BLaER1 treated with 17β-estradiol and CSF1 and Interleukin-3, amounts not matched to agents 10 nM and 100 nM (cell line): ENCODE data around the gene COL7A1.
A peak's percentile ranks its signal among the peaks of the same experiment; 100 is the strongest.

Experiments used
- H3K27ac ChIP-seq, 11 experiments: shearing (Covaris generic); formaldehyde crosslinking; 2 replicates each; pipeline ENCODE4 v1.8.1; 2022
- H3K27me3 ChIP-seq, 11 experiments: shearing (Covaris generic); formaldehyde crosslinking; 2 replicates each; pipeline ENCODE4 v1.8.1; 2022
- H3K36me3 ChIP-seq, 11 experiments: shearing (Covaris generic); formaldehyde crosslinking; 2 replicates each; pipeline ENCODE4 v1.8.1; 2022
- H3K4me1 ChIP-seq, 10 experiments: shearing (Covaris generic); formaldehyde crosslinking; 2 replicates each; pipeline ENCODE4 v1.8.1; 2022
- H3K4me2 ChIP-seq, 11 experiments: shearing (Covaris generic); formaldehyde crosslinking; 2 replicates each; pipeline ENCODE4 v1.8.1; 2022
- H3K4me3 ChIP-seq, 10 experiments: shearing (Covaris generic); formaldehyde crosslinking; 2 replicates each; pipeline ENCODE4 v1.8.1; 2022
- H3K9ac ChIP-seq, 11 experiments: shearing (Covaris generic); formaldehyde crosslinking; 2 replicates each; pipeline ENCODE4 v1.8.1; 2022
- H3K9me3 ChIP-seq, 11 experiments: shearing (Covaris generic); formaldehyde crosslinking; replicated peaks in 1 of 11; 2 replicates each; pipeline ENCODE4 v1.8.1; 2022
- H4K20me1 ChIP-seq, 11 experiments: shearing (Covaris generic); formaldehyde crosslinking; 2 replicates each; pipeline ENCODE4 v1.8.1; 2022
- Cebpa-rat ChIP-seq, 11 experiments: shearing (Covaris generic); IDR thresholded peaks; 2 replicates each; pipeline ENCODE4 v1.8.1; 2022

COL7A1 gene

GRCh38 chr3:48609088-48610005, 14.2 kb upstream of the COL7A1 start, which contains the start of gene UQCRC1:
UQCRC1 (minus strand) TSS chr3:48609646; CDS start chr3:48609620, 26 bp downstream.
- Histone ChIP-seq H3K4me1 (peaks cover 29 to 49% (median 33%) of the 10 kb centered on the region in 10 experiments), H3K27me3 (no peaks in the 10 kb centered on the region), H4K20me1 (peaks cover 4 to 23% (median 17%) of the 10 kb centered on the region in 11 experiments; a peak in 16 of 22 replicates), H3K4me2 (peak within 1 kb of the TSS; percentile 83 to 95 (median 93)), H3K4me3 (peak within 1 kb of the TSS; percentile 76 to 99 (median 94)), H3K9ac (peak within 1 kb of the TSS; percentile 90 to 98 (median 95)), H3K36me3 (peaks cover 33 to 40% (median 38%) of the 10 kb centered on the region in 11 experiments), H3K27ac (peak within 1 kb of the TSS; percentile 87 to 95 (median 89)), H3K9me3 (peaks cover 0 to 2% (median 0%) of the 10 kb centered on the region in 11 experiments; a peak in 2 of 22 replicates)
- TF ChIP-seq Cebpa-rat (IDR thresholded peaks at IDR 0.05) = no peak

GRCh38 chr3:48607519-48607918, 12.4 kb upstream of the COL7A1 start:
- Histone ChIP-seq H3K4me1 (peaks cover 20 to 32% (median 25%) of the 10 kb centered on the region in 10 experiments), H3K4me3 (peak overlapping the region in 2 of 10 experiments; percentile 93 to 98; a peak in 3 of 20 replicates), H3K27ac (no peak overlapping the region), H3K4me2 (peak overlapping the region; percentile 83 to 95 (median 93); a peak in 15 of 22 replicates), H3K9me3 (no peaks in the 10 kb centered on the region), H4K20me1 (peaks cover 4 to 38% (median 34%) of the 10 kb centered on the region in 11 experiments; a peak in 18 of 22 replicates), H3K9ac (peak overlapping the region in 1 of 11 experiments; percentile 95; a peak in 1 of 22 replicates), H3K27me3 (no peaks in the 10 kb centered on the region), H3K36me3 (peaks cover 51 to 59% (median 56%) of the 10 kb centered on the region in 11 experiments)
- TF ChIP-seq Cebpa-rat (IDR thresholded peaks at IDR 0.05) = no peak

- Histone ChIP-seq H3K36me3 (peaks cover 91 to 100% (median 95%) of the 10 kb centered on the region in 11 experiments), H3K4me3 (no peak overlapping the region), H3K9ac (no peak overlapping the region), H3K9me3 (no peaks in the 10 kb centered on the region), H4K20me1 (peaks cover 31 to 95% (median 88%) of the 10 kb centered on the region in 11 experiments; a peak in 21 of 22 replicates), H3K27ac (no peak overlapping the region), H3K4me1 (peaks cover 24 to 33% (median 28%) of the 10 kb centered on the region in 10 experiments), H3K27me3 (peaks cover 0 to 7% (median 3%) of the 10 kb centered on the region in 11 experiments; a peak in 16 of 22 replicates), H3K4me2 (no peak overlapping the region)
- TF ChIP-seq Cebpa-rat (IDR thresholded peaks at IDR 0.05) = no peak
Measured at GRCh38 chr3:48601622-48601994, 6.5 kb upstream of the COL7A1 start.

DNA sequence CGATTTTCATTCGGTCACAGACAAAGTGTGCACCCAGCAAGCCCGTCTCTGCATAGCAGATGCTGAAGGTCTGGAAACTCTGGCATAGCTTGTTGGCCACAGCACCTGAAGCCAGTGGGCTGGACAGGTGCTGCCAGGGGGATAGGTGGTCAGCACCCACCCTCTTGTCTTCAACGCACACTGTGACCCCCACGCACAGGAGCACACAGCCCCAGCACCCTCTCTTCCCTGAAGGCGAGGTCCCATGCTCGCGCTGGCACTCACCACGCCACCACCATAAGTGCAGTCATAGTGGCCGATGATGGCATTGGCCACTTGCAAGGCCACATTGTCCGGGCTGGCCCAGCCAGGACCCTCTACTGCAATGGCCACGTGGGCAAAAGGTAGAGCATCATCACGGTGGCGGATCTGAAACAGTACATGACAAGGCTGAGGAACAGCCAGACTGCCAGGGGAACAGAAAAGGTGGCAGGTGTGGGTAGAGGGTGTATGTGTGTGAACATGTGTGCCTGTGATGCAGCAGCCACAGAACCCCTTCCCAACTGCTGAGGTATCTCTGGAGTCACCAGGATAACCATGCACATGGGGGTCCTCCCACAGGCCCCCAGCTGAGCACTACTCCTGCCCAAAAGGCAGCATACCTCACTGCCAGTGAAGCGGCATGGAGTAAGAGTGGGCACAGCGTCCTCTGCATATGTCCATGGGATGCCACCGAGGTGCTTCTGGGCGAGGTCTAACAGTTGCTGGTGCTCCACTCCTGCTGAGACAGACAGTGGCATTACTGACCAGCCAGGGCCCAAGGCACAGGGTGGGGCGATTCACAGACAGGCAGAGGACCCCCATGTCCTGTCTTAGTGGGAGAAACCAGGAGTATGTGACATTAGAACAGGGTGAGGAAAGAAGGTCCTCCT, 5.8 kb upstream of the COL7A1 start:
- no peak for TF ChIP-seq Cebpa-rat (IDR thresholded peaks at IDR 0.05)
- Histone ChIP-seq H3K4me3 (no peak overlapping the region), H3K9me3 (no peaks in the 10 kb centered on the region), H3K4me1 (peaks cover 24 to 35% (median 28%) of the 10 kb centered on the region in 10 experiments), H3K27ac (no peak overlapping the region), H3K4me2 (no peak overlapping the region; a peak in 1 of 22 replicates), H3K9ac (no peak overlapping the region), H3K27me3 (peaks cover 3 to 13% (median 9%) of the 10 kb centered on the region in 11 experiments), H4K20me1 (peaks cover 37 to 100% (median 92%) of the 10 kb centered on the region in 11 experiments; a peak in 21 of 22 replicates), H3K36me3 (peaks cover 85 to 96% (median 89%) of the 10 kb centered on the region in 11 experiments)

- H3K4me2 ChIP-seq = peak overlapping the region; percentile 32 to 85 (median 71); a peak in 21 of 22 replicates
- H3K9me3 ChIP-seq = no peaks in the 10 kb centered on the region
- H3K4me3 ChIP-seq = no peak overlapping the region
- peaks cover 35 to 99% (median 88%) of the 10 kb centered on the region in 11 experiments; a peak in 21 of 22 replicates for H4K20me1 ChIP-seq
- peaks cover 72 to 83% (median 76%) of the 10 kb centered on the region in 11 experiments for H3K36me3 ChIP-seq
- peaks cover 15 to 26% (median 22%) of the 10 kb centered on the region in 11 experiments for H3K27me3 ChIP-seq
- no peak for TF ChIP-seq Cebpa-rat (IDR thresholded peaks at IDR 0.05)
- H3K9ac ChIP-seq = peak overlapping the region in 5 of 11 experiments; percentile 6 to 56 (median 28); a peak in 4 of 22 replicates
- H3K27ac ChIP-seq = peak overlapping the region in 2 of 11 experiments; percentile 35 to 45; a peak in 1 of 22 replicates
- H3K4me1 ChIP-seq = peaks cover 26 to 47% (median 34%) of the 10 kb centered on the region in 10 experiments
Measured at GRCh38 chr3:48599509-48600285, 4.6 kb upstream of the COL7A1 start.

DNA sequence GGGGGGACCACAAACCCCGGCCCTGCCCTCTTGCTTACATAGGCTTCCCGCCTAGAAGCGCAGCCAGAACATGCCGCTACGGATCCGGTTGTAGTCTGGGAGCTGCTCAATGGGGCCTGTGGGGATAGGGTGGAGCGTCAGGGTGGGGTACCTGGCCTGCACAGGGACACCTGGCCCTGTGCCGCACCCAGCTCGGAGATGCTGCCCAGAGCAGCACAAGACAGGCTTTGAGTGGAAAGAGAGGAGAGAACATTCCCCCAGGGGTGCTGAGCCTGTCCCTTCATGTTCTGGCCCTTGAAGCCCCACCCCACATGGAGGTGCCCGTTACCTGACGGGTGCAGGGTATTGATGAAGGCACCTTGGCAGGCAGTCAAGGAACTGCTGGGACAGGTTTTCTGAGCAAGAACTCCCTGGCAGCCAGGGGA, 4.0 kb upstream of the COL7A1 start:
- H3K36me3 ChIP-seq = peaks cover 66 to 77% (median 70%) of the 10 kb centered on the region in 11 experiments
- peaks cover 34 to 99% (median 84%) of the 10 kb centered on the region in 11 experiments; a peak in 21 of 22 replicates for H4K20me1 ChIP-seq
- H3K27ac ChIP-seq = peak overlapping the region in 4 of 11 experiments; percentile 5 to 45 (median 39); a peak in 2 of 22 replicates
- no peaks in the 10 kb centered on the region for H3K9me3 ChIP-seq
- H3K4me1 ChIP-seq = peaks cover 28 to 52% (median 36%) of the 10 kb centered on the region in 10 experiments
- no peak for TF ChIP-seq Cebpa-rat (IDR thresholded peaks at IDR 0.05)
- peak overlapping the region in 6 of 11 experiments; percentile 7 to 56 (median 26); a peak in 4 of 22 replicates for H3K9ac ChIP-seq
- no peak overlapping the region for H3K4me3 ChIP-seq
- peak overlapping the region; percentile 32 to 85 (median 71); a peak in 21 of 22 replicates for H3K4me2 ChIP-seq
- H3K27me3 ChIP-seq = peaks cover 22 to 32% (median 28%) of the 10 kb centered on the region in 11 experiments

- H3K9ac ChIP-seq = peak overlapping the region in 6 of 11 experiments; percentile 7 to 56 (median 22); a peak in 4 of 22 replicates
- H3K27ac ChIP-seq = peak overlapping the region in 6 of 11 experiments; percentile 5 to 45 (median 38); a peak in 7 of 22 replicates
- peaks cover 34 to 99% (median 79%) of the 10 kb centered on the region in 11 experiments; a peak in 21 of 22 replicates for H4K20me1 ChIP-seq
- peaks cover 27 to 38% (median 34%) of the 10 kb centered on the region in 11 experiments for H3K27me3 ChIP-seq
- no peak for TF ChIP-seq Cebpa-rat (IDR thresholded peaks at IDR 0.05)
- no peak overlapping the region for H3K4me3 ChIP-seq
- peak overlapping the region; percentile 32 to 85 (median 71); a peak in 21 of 22 replicates for H3K4me2 ChIP-seq
- no peaks in the 10 kb centered on the region for H3K9me3 ChIP-seq
- peaks cover 60 to 71% (median 64%) of the 10 kb centered on the region in 11 experiments for H3K36me3 ChIP-seq
- peaks cover 28 to 52% (median 36%) of the 10 kb centered on the region in 10 experiments for H3K4me1 ChIP-seq
Measured at GRCh38 chr3:48598323-48599076, 3.4 kb upstream of the COL7A1 start.
